GM21360 (cell line): ENCODE measurements around the gene PDILT.
"Not testable (repeated sequence)": the region's sequence is repeated elsewhere in the genome, so short reads cannot be mapped to it uniquely, and the experiment has no call there.

ENCODE experiments used
- ATAC-seq: cut with Tn5 transposase; IDR thresholded peaks from one replicate; pipeline ENCODE4 v1.9.1; 2021; ENCODE audit warnings: mild to moderate bottlenecking, moderate library complexity; ENCODE audit not compliant: unreplicated experiment

Gene PDILT

GRCh38 chr16:20404637-20405036 is at the start of gene PDILT:
Gene PDILT, minus strand, starts transcription at chr16:20404737. Its CDS starts 5,437 bp downstream, at chr16:20399300.
- no peak for ATAC-seq

- not testable (repeated sequence) for ATAC-seq
Observed at GRCh38 chr16:20453633-20454032, 49.1 kb upstream of the PDILT start.

GRCh38 chr16:20451364-20451763 is 46.8 kb upstream of the PDILT start, which contains the start of gene ACSM2A:
Gene ACSM2A, plus strand, starts transcription at chr16:20451521. Its CDS starts 8,594 bp downstream, at chr16:20460115.
- not testable (repeated sequence) for ATAC-seq

GRCh38 chr16:20446652-20447393 is 42.3 kb upstream of the PDILT start:
- not testable (repeated sequence) for ATAC-seq

- not testable (repeated sequence) for ATAC-seq
Observed at GRCh38 chr16:20441859-20442258, 37.3 kb upstream of the PDILT start.

- ATAC-seq = no peak
Observed at GRCh38 chr16:20441191-20441590, 36.7 kb upstream of the PDILT start.

GRCh38 chr16:20440731-20441130 is 36.2 kb upstream of the PDILT start:
- ATAC-seq = not testable (repeated sequence)

- ATAC-seq = not testable (repeated sequence)
Observed at GRCh38 chr16:20439820-20440231, 35.3 kb upstream of the PDILT start.

GRCh38 chr16:20438950-20439349 is 34.4 kb upstream of the PDILT start:
- ATAC-seq = not testable (repeated sequence)

- no peak for ATAC-seq
Observed at GRCh38 chr16:20430948-20431347, 26.4 kb upstream of the PDILT start.

- ATAC-seq = not testable (repeated sequence)
Observed at GRCh38 chr16:20430480-20430879, 25.9 kb upstream of the PDILT start.

- ATAC-seq = not testable (repeated sequence)
Observed at GRCh38 chr16:20429499-20429898, 25.0 kb upstream of the PDILT start.

GRCh38 chr16:20427401-20427797 is 22.9 kb upstream of the PDILT start:
- ATAC-seq = not testable (repeated sequence)

GRCh38 chr16:20424129-20424866 is 19.8 kb upstream of the PDILT start:
- no peak for ATAC-seq

GRCh38 chr16:20423772-20424128 is 19.2 kb upstream of the PDILT start:
- ATAC-seq = not testable (repeated sequence)

GRCh38 chr16:20421748-20422147 is 17.2 kb upstream of the PDILT start:
- not testable (repeated sequence) for ATAC-seq

- ATAC-seq = not testable (repeated sequence)
Observed at GRCh38 chr16:20419093-20419492, 14.6 kb upstream of the PDILT start.

- ATAC-seq = no peak
Observed at GRCh38 chr16:20415541-20415940, 11.0 kb upstream of the PDILT start.

- no peak for ATAC-seq
Observed at GRCh38 chr16:20411055-20411454, 6.5 kb upstream of the PDILT start.

- ATAC-seq = peak; percentile 87
Observed at GRCh38 chr16:20410121-20410723, 5.7 kb upstream of the PDILT start.

GRCh38 chr16:20409398-20410120 is 5.0 kb upstream of the PDILT start, which contains the start of gene ACSM5:
Gene ACSM5, plus strand, starts transcription at chr16:20409534. Its CDS starts 1,951 bp downstream, at chr16:20411485.
- ATAC-seq = peak; percentile 38
